Smooth muscle cell (in vitro differentiated cells): ENCODE data around the gene CCDC6. TPM values are rescaled to one million over a fixed set of nuclear protein-coding genes. Genes with fewer than 3 reads are reported as not detected.
"Not testable (repeated sequence)": the region's sequence is repeated elsewhere in the genome, so short reads cannot be mapped to it uniquely, and the experiment has no call there.

Source experiments
- DNase-seq: peaks from one replicate; lab custom pipeline; 2025; ENCODE audit not compliant: unreplicated experiment; lab: John Stamatoyannopoulos, UW
- H2AFZ ChIP-seq: fragments of 200-600 bp; sonication (generic); 2 replicates; pipeline ENCODE4 v1.6.0; 2016; ENCODE audit warnings: antibody characterized with exemption, low read depth, mild to moderate bottlenecking
- H3F3A ChIP-seq: fragments of 200-600 bp; sonication (generic); 2 replicates; pipeline ENCODE4 v1.6.0; 2017; ENCODE audit warnings: antibody characterized with exemption, low read depth
- H3K27ac ChIP-seq: fragments of 200-600 bp; sonication (generic); 2 replicates; pipeline ENCODE4 v1.5.1; 2016; ENCODE audit warnings: low read depth, mild to moderate bottlenecking
- H3K27me3 ChIP-seq: fragments of 200-600 bp; sonication (generic); 2 replicates; pipeline ENCODE4 v1.6.1; 2016; ENCODE audit warnings: low read depth, mild to moderate bottlenecking
- H3K36me3 ChIP-seq: fragments of 200-600 bp; sonication (generic); 2 replicates; pipeline ENCODE4 v1.5.1; 2016; ENCODE audit warnings: low read depth
- H3K4me1 ChIP-seq: fragments of 200-600 bp; sonication (generic); 2 replicates; pipeline ENCODE4 v1.5.1; 2016; ENCODE audit warnings: low read depth
- H3K4me2 ChIP-seq: fragments of 200-600 bp; sonication (generic); 2 replicates; pipeline ENCODE4 v1.6.0; 2016; ENCODE audit warnings: mild to moderate bottlenecking
- H3K4me3 ChIP-seq: fragments of 200-600 bp; sonication (generic); 2 replicates; pipeline ENCODE4 v1.5.1; 2016; ENCODE audit warnings: mild to moderate bottlenecking
- H3K79me2 ChIP-seq: fragments of 200-600 bp; sonication (generic); 2 replicates; pipeline ENCODE4 v1.6.0; 2016; ENCODE audit warnings: low read depth, mild to moderate bottlenecking
- H3K9ac ChIP-seq: fragments of 200-600 bp; sonication (generic); 2 replicates; pipeline ENCODE4 v1.6.0; 2016; ENCODE audit warnings: low read depth
- H3K9me3 ChIP-seq: fragments of 200-600 bp; sonication (generic); replicated peaks from 2 replicates; pipeline ENCODE4 v1.5.1; 2016; ENCODE audit warnings: low read depth
- H4K20me1 ChIP-seq: fragments of 200-600 bp; sonication (generic); 2 replicates; pipeline ENCODE4 v1.6.0; 2016; ENCODE audit warnings: low read depth
- WGBS: methylation state at CpG from one replicate; pipeline ENCODE4 v1.1.7; 2016; ENCODE audit warnings: low lambda C conversion rate; 5-methylcytosine and 5-hydroxymethylcytosine counted together
- polyA plus RNA-seq: library from polyadenylated mRNA; unstranded; fragments of >200 nt; fragmentation: Nextera tagmentation; extraction: Ambion mirVana; gene quantifications from 2 replicates; pipeline ENCODE4 v1.2.1, GENCODE V29; 2016
- total RNA-seq: library from RNA; depleted of rRNA; stranded (reverse); fragments of >200 nt; gene quantifications from 2 replicates; pipeline ENCODE4 v1.2.3, GENCODE V29; 2014
- TF ChIP-seq, protein P1 (sequence below): fragments of 200-600 bp; sonication (generic); IDR thresholded peaks from 2 replicates; pipeline ENCODE4 v1.5.1; 2017; ENCODE audit warnings: borderline replicate concordance, mild to moderate bottlenecking, antibody characterized with exemption; ENCODE audit not compliant: insufficient read depth, poor library complexity, severe bottlenecking

The CCDC6 gene
- total and polyA plus RNA-seq, 2 experiments from 2014 or later: 15.3 to 36.8 TPM

DNA sequence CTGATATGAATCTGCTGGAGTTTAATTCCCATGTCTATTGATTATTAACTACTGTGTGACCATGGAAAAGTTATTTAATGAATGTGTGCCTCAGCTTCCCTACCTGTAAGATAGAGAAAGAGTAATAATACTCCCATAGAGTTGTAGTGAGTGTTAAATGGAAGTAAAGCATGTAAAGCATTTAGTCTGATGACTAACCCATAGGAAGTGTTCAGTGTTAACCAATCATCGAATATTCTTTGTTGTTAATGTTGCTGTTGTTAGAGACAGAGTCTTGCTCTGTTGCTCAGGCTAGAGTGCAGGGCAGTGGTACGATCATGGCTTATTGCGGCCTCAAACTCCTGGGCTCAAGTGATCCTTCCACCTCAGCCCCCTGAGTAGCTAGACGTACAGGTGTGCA is 36.2 kb upstream of the CCDC6 start:
- Histone ChIP-seq H3F3A (no peaks in the 10 kb centered on the region), H4K20me1 (no peaks in the 10 kb centered on the region), H3K4me2 (no peak overlapping the region), H3K27ac (no peak overlapping the region), H3K36me3 (no peaks in the 10 kb centered on the region), H3K27me3 (no peaks in the 10 kb centered on the region), H3K4me3 (no peak overlapping the region), H3K9me3 (no peaks in the 10 kb centered on the region), H2AFZ (no peak overlapping the region), H3K79me2 (no peaks in the 10 kb centered on the region), H3K9ac (no peak overlapping the region), H3K4me1 (no peaks in the 10 kb centered on the region)
- no peak for DNase-seq
- WGBS: 87% methylated on average over 4 of the region's 4 CpGs
- TF ChIP-seq, protein P1, sequence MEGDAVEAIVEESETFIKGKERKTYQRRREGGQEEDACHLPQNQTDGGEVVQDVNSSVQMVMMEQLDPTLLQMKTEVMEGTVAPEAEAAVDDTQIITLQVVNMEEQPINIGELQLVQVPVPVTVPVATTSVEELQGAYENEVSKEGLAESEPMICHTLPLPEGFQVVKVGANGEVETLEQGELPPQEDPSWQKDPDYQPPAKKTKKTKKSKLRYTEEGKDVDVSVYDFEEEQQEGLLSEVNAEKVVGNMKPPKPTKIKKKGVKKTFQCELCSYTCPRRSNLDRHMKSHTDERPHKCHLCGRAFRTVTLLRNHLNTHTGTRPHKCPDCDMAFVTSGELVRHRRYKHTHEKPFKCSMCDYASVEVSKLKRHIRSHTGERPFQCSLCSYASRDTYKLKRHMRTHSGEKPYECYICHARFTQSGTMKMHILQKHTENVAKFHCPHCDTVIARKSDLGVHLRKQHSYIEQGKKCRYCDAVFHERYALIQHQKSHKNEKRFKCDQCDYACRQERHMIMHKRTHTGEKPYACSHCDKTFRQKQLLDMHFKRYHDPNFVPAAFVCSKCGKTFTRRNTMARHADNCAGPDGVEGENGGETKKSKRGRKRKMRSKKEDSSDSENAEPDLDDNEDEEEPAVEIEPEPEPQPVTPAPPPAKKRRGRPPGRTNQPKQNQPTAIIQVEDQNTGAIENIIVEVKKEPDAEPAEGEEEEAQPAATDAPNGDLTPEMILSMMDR: no peak

GRCh38 chr10:59937720-59938119 is 31.4 kb upstream of the CCDC6 start:
- H3K4me2 ChIP-seq: no peak overlapping the region
- H4K20me1 ChIP-seq: no peaks in the 10 kb centered on the region
- 56% methylated on average over 1 of the region's 1 CpG for WGBS
- H3K4me3 ChIP-seq: no peak overlapping the region
- no peaks in the 10 kb centered on the region for H3K4me1 ChIP-seq
- H3K27ac ChIP-seq: no peak overlapping the region
- H3K79me2 ChIP-seq: no peaks in the 10 kb centered on the region
- no peak for DNase-seq
- no peak overlapping the region for H3K9ac ChIP-seq
- TF ChIP-seq, protein P1: no peak
- no peaks in the 10 kb centered on the region for H3K27me3 ChIP-seq
- no peaks in the 10 kb centered on the region for H3K36me3 ChIP-seq
- H3K9me3 ChIP-seq: no peaks in the 10 kb centered on the region
- H2AFZ ChIP-seq: no peak overlapping the region
- no peaks in the 10 kb centered on the region for H3F3A ChIP-seq

DNA sequence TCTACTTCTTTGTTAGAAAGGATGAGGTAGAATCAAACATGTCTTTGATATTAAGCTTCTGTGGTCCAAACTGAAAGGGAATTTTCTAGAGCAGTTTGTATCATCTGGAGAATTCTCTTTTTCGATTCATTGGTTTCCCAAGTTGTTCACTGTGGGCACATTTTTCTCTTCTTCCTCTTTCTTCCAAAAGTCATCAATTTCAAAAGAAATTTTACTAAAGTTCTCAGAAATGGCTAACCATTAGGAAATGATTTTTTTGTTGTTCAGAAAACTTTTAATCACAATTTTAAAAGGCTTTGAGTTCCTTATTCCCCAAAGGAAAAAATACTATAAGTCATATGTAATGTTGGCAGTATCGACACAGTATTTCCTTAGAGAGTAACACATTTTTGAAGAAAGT is 28.3 kb upstream of the CCDC6 start:
- no peaks in the 10 kb centered on the region for H3K27me3 ChIP-seq
- no peak overlapping the region for H3K4me3 ChIP-seq
- no peaks in the 10 kb centered on the region for H3F3A ChIP-seq
- no peaks in the 10 kb centered on the region for H3K4me1 ChIP-seq
- no peak overlapping the region for H2AFZ ChIP-seq
- no peak overlapping the region for H3K27ac ChIP-seq
- H3K4me2 ChIP-seq: no peak overlapping the region
- no peaks in the 10 kb centered on the region for H4K20me1 ChIP-seq
- H3K9me3 ChIP-seq: no peaks in the 10 kb centered on the region
- no peak for DNase-seq
- no peaks in the 10 kb centered on the region for H3K79me2 ChIP-seq
- no peak overlapping the region for H3K9ac ChIP-seq
- no peaks in the 10 kb centered on the region for H3K36me3 ChIP-seq
- TF ChIP-seq, protein P1: no peak
- 90% methylated on average over 2 of the region's 2 CpGs for WGBS

DNA sequence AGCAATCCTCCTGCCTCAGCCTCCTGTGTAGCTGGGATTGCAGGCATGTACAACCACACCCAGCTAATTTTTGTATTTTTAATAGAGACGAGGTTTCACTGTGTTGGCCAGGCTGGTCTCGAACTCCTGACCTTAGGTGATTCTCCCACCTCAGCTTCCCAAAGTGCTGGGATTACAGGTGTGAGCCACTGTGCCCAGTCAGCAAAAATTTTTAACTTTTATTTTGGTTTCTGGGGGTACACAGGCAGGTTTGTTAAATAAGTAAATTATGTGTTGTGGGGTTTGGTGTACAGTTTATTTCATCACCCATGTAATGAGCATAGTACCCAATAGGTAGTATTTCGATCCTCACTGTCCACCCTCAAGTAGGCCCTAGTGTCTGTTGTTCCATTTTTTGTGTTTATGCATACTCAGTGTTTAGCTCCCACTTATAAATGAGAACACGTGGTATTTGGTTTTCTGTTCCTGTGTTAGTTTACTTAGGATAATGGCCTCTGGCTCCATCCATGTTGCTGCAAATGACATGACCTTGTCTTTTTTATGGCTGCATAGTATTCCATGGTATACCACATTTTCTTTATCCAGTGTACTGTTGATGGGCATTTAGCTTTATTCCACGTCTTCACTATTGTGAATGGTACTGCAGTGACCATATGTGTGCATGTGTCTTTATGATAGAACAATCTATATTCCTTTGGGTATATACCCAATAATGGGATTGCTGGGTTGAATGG is 24.6 kb upstream of the CCDC6 start:
- 96% methylated on average over 5 of the region's 5 CpGs for WGBS
- H3K4me3 ChIP-seq, H3K9me3 ChIP-seq, DNase-seq, H3K27ac ChIP-seq, H3K27me3 ChIP-seq, H3K9ac ChIP-seq, H3K4me2 ChIP-seq, H4K20me1 ChIP-seq, H3K36me3 ChIP-seq, H3K79me2 ChIP-seq, H2AFZ ChIP-seq, H3K4me1 ChIP-seq, H3F3A ChIP-seq: not testable (repeated sequence)
